GM23338 (cell line): ENCODE data around the gene SNX9.

Experiments
- CREB1 ChIP-seq: fragments of 250-450 bp; sonication (Bioruptor Pico); IDR thresholded peaks from 2 replicates; pipeline ENCODE4 v1.5.0; 2020; ENCODE audit warnings: low read depth, mild to moderate bottlenecking, moderate library complexity
- EZH2 ChIP-seq: fragments of 200-600 bp; sonication (generic); IDR thresholded peaks from one replicate; pipeline ENCODE4 v1.8.0; 2017; ENCODE audit warnings: antibody characterized with exemption, mild to moderate bottlenecking, low read depth; ENCODE audit not compliant: unreplicated experiment
- EZH2phosphoT487 ChIP-seq: fragments of 200-600 bp; sonication (generic); IDR thresholded peaks from one replicate; pipeline ENCODE4 v1.8.1; 2018; ENCODE audit warnings: antibody characterized with exemption; ENCODE audit not compliant: unreplicated experiment
- POLR2AphosphoS5 ChIP-seq: IDR thresholded peaks from 2 replicates; pipeline ENCODE4 v1.6.1; 2016; ENCODE audit warnings: antibody characterized with exemption, low read depth
- STAT1 ChIP-seq: IDR thresholded peaks from one replicate; pipeline ENCODE4 v1.6.1; 2016; ENCODE audit warnings: antibody characterized with exemption; ENCODE audit not compliant: unreplicated experiment
- TF ChIP-seq, protein P1 (sequence below), 2 experiments: fragments of 200-600 bp in 1 of 2; sonication (generic) in 1 of 2; conservative IDR thresholded peaks; 2 replicates each; pipeline versions ENCODE4 v1.5.1 to v1.6.1; 2016 to 2017; ENCODE audit warnings: antibody characterized with exemption in 2 of 2, low read depth in 2 of 2, mild to moderate bottlenecking in 2 of 2, moderate library complexity in 1 of 2

DNA sequence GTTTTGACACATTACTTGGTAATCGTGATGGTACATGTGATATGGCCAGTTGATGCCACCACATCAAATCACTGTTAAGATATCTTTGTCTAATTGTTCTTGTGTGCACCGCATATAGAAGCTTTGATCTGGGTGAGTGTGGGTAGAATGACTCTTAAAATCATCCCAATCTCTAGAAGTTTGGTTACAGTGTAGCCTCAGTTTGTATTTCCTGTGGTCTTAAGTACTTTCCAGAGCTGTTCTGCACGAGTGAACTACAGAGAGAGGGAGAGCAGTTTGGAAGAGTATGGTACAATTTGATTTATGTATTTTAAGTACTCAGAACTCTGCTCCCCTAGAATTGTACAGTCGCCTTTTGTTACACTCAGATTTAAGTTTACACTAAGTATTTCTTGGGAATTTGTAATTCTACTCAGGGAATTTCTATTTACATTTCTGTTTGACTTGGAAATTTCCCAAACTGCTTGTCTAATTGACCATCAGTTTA is 37.5 kb downstream of the SNX9 start:
- TF ChIP-seq, protein P1, sequence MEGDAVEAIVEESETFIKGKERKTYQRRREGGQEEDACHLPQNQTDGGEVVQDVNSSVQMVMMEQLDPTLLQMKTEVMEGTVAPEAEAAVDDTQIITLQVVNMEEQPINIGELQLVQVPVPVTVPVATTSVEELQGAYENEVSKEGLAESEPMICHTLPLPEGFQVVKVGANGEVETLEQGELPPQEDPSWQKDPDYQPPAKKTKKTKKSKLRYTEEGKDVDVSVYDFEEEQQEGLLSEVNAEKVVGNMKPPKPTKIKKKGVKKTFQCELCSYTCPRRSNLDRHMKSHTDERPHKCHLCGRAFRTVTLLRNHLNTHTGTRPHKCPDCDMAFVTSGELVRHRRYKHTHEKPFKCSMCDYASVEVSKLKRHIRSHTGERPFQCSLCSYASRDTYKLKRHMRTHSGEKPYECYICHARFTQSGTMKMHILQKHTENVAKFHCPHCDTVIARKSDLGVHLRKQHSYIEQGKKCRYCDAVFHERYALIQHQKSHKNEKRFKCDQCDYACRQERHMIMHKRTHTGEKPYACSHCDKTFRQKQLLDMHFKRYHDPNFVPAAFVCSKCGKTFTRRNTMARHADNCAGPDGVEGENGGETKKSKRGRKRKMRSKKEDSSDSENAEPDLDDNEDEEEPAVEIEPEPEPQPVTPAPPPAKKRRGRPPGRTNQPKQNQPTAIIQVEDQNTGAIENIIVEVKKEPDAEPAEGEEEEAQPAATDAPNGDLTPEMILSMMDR (conservative IDR thresholded peaks at IDR 0.05; ENCODE audit: low read depth in 2 of 2) = no peak
- no peak for TF ChIP-seq POLR2AphosphoS5
- TF ChIP-seq CREB1 (CRISPR knock-in tag) = no peak
- TF ChIP-seq STAT1 = no peak
- no peak for TF ChIP-seq EZH2phosphoT487
- TF ChIP-seq EZH2 = no peak
